A673 (cell line): ENCODE results near the gene RASGRF1. TPM values are rescaled to one million over a fixed set of nuclear protein-coding genes. Genes with fewer than 3 reads are reported as not detected.

ENCODE experiments used
- BruUV-seq: library from RNA; stranded (reverse); fragments of 400-500 nt; replicated peaks from 2 replicates; lab custom pipeline; 2021; lab: Mats Ljungman, UMichigan
- CTCF ChIA-PET: fragments of 300-600 bp; sonication (Branson Sonifier 250); formaldehyde crosslinking; loops from one replicate; lab custom pipeline; 2022; ENCODE audit warnings: antibody characterized with exemption; lab: Charles Lee
- POLR2A ChIA-PET: fragments of 300-600 bp; sonication (Branson Sonifier 250); formaldehyde crosslinking; loops from one replicate; lab custom pipeline; 2022; ENCODE audit warnings: antibody characterized with exemption; ENCODE audit not compliant: low non-redundant PET; lab: Charles Lee
- DNase-seq: peaks from one replicate; pipeline ENCODE4 v3.0.0-alpha.2; 2015; ENCODE audit warnings: low spot score
- H3K27ac ChIP-seq: fragments of 200-600 bp; sonication (generic); 2 replicates; pipeline ENCODE4 v1.5.1; 2016; ENCODE audit warnings: mixed run types, low read depth, mild to moderate bottlenecking, mixed read lengths, antibody characterized with exemption, low read length; ENCODE audit not compliant: poor library complexity, severe bottlenecking
- H3K27me3 ChIP-seq: fragments of 200-600 bp; sonication (generic); replicated peaks from 2 replicates; pipeline ENCODE4 v1.6.1; 2017; ENCODE audit warnings: mixed run types, low read depth, mild to moderate bottlenecking, mixed read lengths, antibody characterized with exemption, low read length; ENCODE audit not compliant: insufficient read depth, poor library complexity
- H3K36me3 ChIP-seq: fragments of 200-600 bp; sonication (generic); 2 replicates; pipeline ENCODE4 v1.6.1; 2016; ENCODE audit warnings: mixed run types, mild to moderate bottlenecking, mixed read lengths, antibody characterized with exemption, low read length; ENCODE audit not compliant: insufficient read depth, poor library complexity, severe bottlenecking
- H3K4me1 ChIP-seq: fragments of 200-600 bp; sonication (generic); 2 replicates; pipeline ENCODE4 v1.6.1; 2017; ENCODE audit warnings: mixed run types, mild to moderate bottlenecking, mixed read lengths, antibody characterized with exemption, low read length; ENCODE audit not compliant: insufficient read depth, poor library complexity, severe bottlenecking
- H3K4me3 ChIP-seq: fragments of 200-600 bp; sonication (generic); 2 replicates; pipeline ENCODE4 v1.5.1; 2016; ENCODE audit warnings: low read depth, mixed run types, mild to moderate bottlenecking, mixed read lengths, low read length; ENCODE audit not compliant: poor library complexity, severe bottlenecking
- H3K9me3 ChIP-seq: fragments of 200-600 bp; sonication (generic); 2 replicates; pipeline ENCODE4 v1.6.1; 2016; ENCODE audit warnings: mixed run types, low read depth, mild to moderate bottlenecking, mixed read lengths, antibody characterized with exemption, low read length; ENCODE audit not compliant: poor library complexity, severe bottlenecking
- EZH2 ChIP-seq: fragments of 200-600 bp; sonication (generic); IDR thresholded peaks from 2 replicates; pipeline ENCODE4 v1.6.1; 2017; ENCODE audit warnings: borderline replicate concordance, low read depth, mild to moderate bottlenecking, mixed read lengths, antibody characterized with exemption, low read length; ENCODE audit not compliant: poor library complexity, severe bottlenecking
- intact Hi-C: fragments of 100-400 bp; cut with micrococcal nuclease; formaldehyde crosslinking; loops from one replicate; pipeline ENCODE4 v1.10.0; 2022; ENCODE audit not compliant: unreplicated experiment
- total RNA-seq: library from RNA; stranded (reverse); gene quantifications from 2 replicates; pipeline ENCODE4 v1.2.3, GENCODE V29; 2021
- TF ChIP-seq, protein P1 (sequence below): fragments of 300-800, 200-600 bp; sonication (generic); conservative IDR thresholded peaks from 2 replicates; pipeline ENCODE4 v1.5.1; 2017; ENCODE audit warnings: low read depth, mild to moderate bottlenecking, antibody characterized with exemption, low read length, moderate library complexity, mixed read lengths

The RASGRF1 gene
- total RNA-seq, 1 experiment from 2014 or later: 0.73 TPM

DNA sequence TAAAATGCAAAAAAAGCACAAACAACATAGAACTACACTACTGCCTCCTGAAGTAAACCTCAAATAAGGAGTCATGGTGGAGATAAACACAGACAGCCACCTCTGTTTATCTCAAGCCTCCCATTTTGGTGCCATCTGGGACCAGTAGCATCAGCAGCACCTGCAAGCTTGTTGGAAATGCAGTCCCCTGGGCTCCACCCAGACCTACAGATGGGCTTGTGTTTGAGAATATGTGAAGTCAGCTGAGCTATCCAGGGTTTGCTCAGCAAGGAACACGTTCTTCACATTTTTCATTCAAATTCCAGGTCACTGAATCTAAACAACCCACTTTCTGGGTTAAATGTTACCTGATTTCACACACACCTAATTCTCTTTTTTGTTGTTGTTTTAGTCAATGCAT lies 45.5 kb downstream of the RASGRF1 start:
- TF ChIP-seq EZH2: no peak
- TF ChIP-seq, protein P1, sequence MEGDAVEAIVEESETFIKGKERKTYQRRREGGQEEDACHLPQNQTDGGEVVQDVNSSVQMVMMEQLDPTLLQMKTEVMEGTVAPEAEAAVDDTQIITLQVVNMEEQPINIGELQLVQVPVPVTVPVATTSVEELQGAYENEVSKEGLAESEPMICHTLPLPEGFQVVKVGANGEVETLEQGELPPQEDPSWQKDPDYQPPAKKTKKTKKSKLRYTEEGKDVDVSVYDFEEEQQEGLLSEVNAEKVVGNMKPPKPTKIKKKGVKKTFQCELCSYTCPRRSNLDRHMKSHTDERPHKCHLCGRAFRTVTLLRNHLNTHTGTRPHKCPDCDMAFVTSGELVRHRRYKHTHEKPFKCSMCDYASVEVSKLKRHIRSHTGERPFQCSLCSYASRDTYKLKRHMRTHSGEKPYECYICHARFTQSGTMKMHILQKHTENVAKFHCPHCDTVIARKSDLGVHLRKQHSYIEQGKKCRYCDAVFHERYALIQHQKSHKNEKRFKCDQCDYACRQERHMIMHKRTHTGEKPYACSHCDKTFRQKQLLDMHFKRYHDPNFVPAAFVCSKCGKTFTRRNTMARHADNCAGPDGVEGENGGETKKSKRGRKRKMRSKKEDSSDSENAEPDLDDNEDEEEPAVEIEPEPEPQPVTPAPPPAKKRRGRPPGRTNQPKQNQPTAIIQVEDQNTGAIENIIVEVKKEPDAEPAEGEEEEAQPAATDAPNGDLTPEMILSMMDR: no peak
- POLR2A ChIA-PET: no interaction called here
- CTCF ChIA-PET: no interaction called here

DNA sequence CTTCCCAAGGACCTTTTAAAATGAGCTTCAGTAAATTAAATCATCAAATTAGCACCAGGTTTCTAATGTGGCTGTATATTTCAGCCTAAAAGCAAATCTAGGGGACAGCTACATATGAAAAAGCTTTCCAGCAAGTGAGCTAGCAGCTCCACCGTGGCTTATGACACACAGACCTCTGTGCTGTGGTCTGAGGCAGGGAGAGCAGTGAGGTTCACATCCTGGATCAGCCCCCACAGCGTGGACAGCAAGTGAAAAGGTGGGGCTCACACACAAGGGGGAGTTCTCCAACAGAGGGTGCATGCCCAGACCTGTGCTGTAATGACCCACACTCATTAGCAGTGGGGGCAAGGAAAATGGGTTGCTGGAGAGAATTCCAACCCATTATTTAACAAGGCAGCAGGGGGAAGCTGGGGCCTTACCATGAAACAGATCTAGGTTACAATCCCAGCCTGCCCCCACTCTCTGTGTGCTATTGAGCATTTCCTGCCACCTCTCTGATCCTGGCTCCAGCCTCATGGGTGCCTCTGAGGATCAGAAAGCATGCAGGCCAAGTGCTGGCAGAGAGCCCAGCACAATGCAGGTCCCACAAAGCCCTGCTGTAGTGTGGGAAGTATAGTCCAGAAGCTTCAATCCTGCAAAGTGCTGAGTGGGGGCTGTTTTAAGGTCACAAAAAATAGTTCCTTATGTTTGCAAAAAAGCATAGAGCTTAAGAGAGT lies 48.2 kb downstream of the RASGRF1 start:
- no peaks in the 10 kb centered on the region for H3K36me3 ChIP-seq
- BruUV-seq: no TSS peak
- ChIA-PET CTCF (interaction anchor here (0.6 to 1.7 kb wide), 2 partner anchors 14 to 143 kb away, joined by 3 to 4 read pairs; no protein-coding TSS in a partner anchor), POLR2A (no interaction called here)
- TF ChIP-seq, protein P1: no peak
- TF ChIP-seq EZH2: no peak
- DNase-seq: no peak
- H3K27me3 ChIP-seq: no peaks in the 10 kb centered on the region
- H3K9me3 ChIP-seq: no peaks in the 10 kb centered on the region
- intact Hi-C loops: no loop called here
- H3K27ac ChIP-seq: no peak overlapping the region
- H3K4me1 ChIP-seq: no peaks in the 10 kb centered on the region
- no peak overlapping the region for H3K4me3 ChIP-seq

More for the DNA sequence above, 45.5 kb downstream of the RASGRF1 start:
- DNase-seq: no peak
- Histone ChIP-seq H3K4me3 (no peak overlapping the region), H3K36me3 (no peaks in the 10 kb centered on the region), H3K4me1 (no peaks in the 10 kb centered on the region), H3K27me3 (no peaks in the 10 kb centered on the region), H3K9me3 (no peaks in the 10 kb centered on the region), H3K27ac (no peak overlapping the region)
- BruUV-seq: no TSS peak
- intact Hi-C loops: no loop called here

DNA sequence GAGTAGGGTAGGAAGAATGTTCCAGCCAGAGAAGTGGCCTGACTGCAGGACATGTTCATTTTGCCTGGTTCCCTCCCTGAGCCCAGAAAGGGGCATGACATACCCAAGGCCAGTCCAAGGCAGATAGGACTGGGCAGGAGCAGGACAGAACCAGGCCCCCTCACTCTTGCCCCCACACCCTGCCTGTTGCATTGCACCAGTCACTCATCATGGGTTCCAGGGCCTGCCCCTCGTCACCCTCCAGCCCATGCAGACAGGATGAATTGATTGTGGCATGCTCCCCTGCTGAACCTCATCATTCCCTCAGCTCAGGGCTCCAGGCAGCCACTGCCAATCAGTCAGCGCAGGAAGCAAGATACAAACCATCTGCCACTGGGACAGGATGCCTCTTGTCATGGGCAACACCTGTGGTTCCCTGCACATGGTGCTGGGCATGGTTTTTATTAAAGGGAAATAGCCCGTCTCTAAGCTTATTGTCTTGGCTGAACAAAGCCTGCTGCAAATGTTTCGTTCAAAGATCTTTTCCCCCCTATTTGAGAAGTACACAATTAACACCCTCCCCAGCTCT lies 48.9 kb downstream of the RASGRF1 start:
- ChIA-PET POLR2A (no interaction called here), CTCF (interaction anchor here (1.7 kb wide), 1 partner anchor 13 kb away, joined by 3 read pairs; no protein-coding TSS in a partner anchor)
- no peaks in the 10 kb centered on the region for H3K4me1 ChIP-seq
- intact Hi-C loops: no loop called here
- TF ChIP-seq, protein P1: no peak
- no peak for TF ChIP-seq EZH2
- H3K4me3 ChIP-seq: no peak overlapping the region
- no peaks in the 10 kb centered on the region for H3K27me3 ChIP-seq
- no TSS peak for BruUV-seq
- no peaks in the 10 kb centered on the region for H3K36me3 ChIP-seq
- no peak overlapping the region for H3K27ac ChIP-seq
- DNase-seq: no peak
- H3K9me3 ChIP-seq: no peaks in the 10 kb centered on the region
